WTC11 (cell line): ENCODE results near the gene ENDOV. TPM values are rescaled to one million over a fixed set of nuclear protein-coding genes. Genes with fewer than 3 reads are reported as not detected.
A peak's percentile ranks its signal among the peaks of the same experiment; 100 is the strongest.

Experiments
- FOXK1 ChIP-seq: sonication (generic); formaldehyde crosslinking; IDR thresholded peaks from 2 replicates; pipeline ENCODE4 v1.8.0; 2022; ENCODE audit warnings: mild to moderate bottlenecking, moderate library complexity, missing genetic modification reagents
- FOXP1 ChIP-seq: sonication (generic); formaldehyde crosslinking; IDR thresholded peaks from 2 replicates; pipeline ENCODE4 v1.8.0; 2022; ENCODE audit warnings: missing genetic modification reagents, mild to moderate bottlenecking, moderate library complexity, borderline replicate concordance
- GABPB1 ChIP-seq: sonication (generic); formaldehyde crosslinking; IDR thresholded peaks from 2 replicates; pipeline ENCODE4 v1.8.1; 2023; ENCODE audit warnings: mild to moderate bottlenecking, missing genetic modification reagents
- GTF2I ChIP-seq: fragments of 250-450 bp; sonication (Bioruptor Pico); conservative IDR thresholded peaks from 2 replicates; pipeline ENCODE4 v1.4.0; 2021; ENCODE audit warnings: mild to moderate bottlenecking
- HMGA2 ChIP-seq: fragments of 250-450 bp; sonication (Bioruptor Pico); IDR thresholded peaks from 2 replicates; pipeline ENCODE4 v1.4.0; 2021; ENCODE audit warnings: mild to moderate bottlenecking, moderate library complexity
- JUN ChIP-seq: sonication (generic); formaldehyde crosslinking; IDR thresholded peaks from 2 replicates; pipeline ENCODE4 v1.8.0; 2023; ENCODE audit warnings: mild to moderate bottlenecking, missing genetic modification reagents
- NFE2L1 ChIP-seq: sonication (generic); formaldehyde crosslinking; IDR thresholded peaks from 2 replicates; pipeline ENCODE4 v1.8.1; 2023; ENCODE audit warnings: missing genetic modification reagents
- SMAD4 ChIP-seq: sonication (generic); formaldehyde crosslinking; IDR thresholded peaks from 2 replicates; pipeline ENCODE4 v1.8.0; 2022; ENCODE audit warnings: mild to moderate bottlenecking, missing genetic modification reagents
- SOX15 ChIP-seq: fragments of 250-450 bp; sonication (Bioruptor Pico); IDR thresholded peaks from 2 replicates; pipeline ENCODE4 v1.9.0; 2021; ENCODE audit warnings: mild to moderate bottlenecking
- total RNA-seq: library from RNA; stranded (reverse); gene quantifications from 3 replicates; pipeline ENCODE4 v1.2.3, GENCODE V29; 2021
- TF ChIP-seq, protein P1 (sequence below): sonication (generic); formaldehyde crosslinking; IDR thresholded peaks from 2 replicates; pipeline ENCODE4 v1.8.1; 2022; ENCODE audit warnings: low read depth, missing genetic modification reagents, borderline replicate concordance
- TF ChIP-seq, protein P2 (sequence below): sonication (generic); formaldehyde crosslinking; IDR thresholded peaks from 2 replicates; pipeline ENCODE4 v1.8.0; 2022; ENCODE audit warnings: mild to moderate bottlenecking, missing genetic modification reagents
- TF ChIP-seq, protein P3 (sequence below): fragments of 250-450 bp; sonication (Bioruptor Pico); IDR thresholded peaks from 2 replicates; pipeline ENCODE4 v1.8.0; 2021; ENCODE audit warnings: mild to moderate bottlenecking
- TF ChIP-seq, protein P4 (sequence below): sonication (generic); formaldehyde crosslinking; IDR thresholded peaks from 2 replicates; pipeline ENCODE4 v1.8.1; 2023; ENCODE audit warnings: mild to moderate bottlenecking, missing genetic modification reagents, moderate library complexity
- TF ChIP-seq, protein P5 (sequence below): fragments of 250-450 bp; sonication (Bioruptor Pico); IDR thresholded peaks from 2 replicates; pipeline ENCODE4 v1.9.0; 2021; ENCODE audit warnings: mild to moderate bottlenecking, borderline replicate concordance
- TF ChIP-seq, protein P6 (sequence below): sonication (generic); formaldehyde crosslinking; IDR thresholded peaks from 2 replicates; pipeline ENCODE4 v1.8.0; 2023; ENCODE audit warnings: mild to moderate bottlenecking, missing genetic modification reagents
- TF ChIP-seq, protein P7 (sequence below): sonication (generic); formaldehyde crosslinking; IDR thresholded peaks from 2 replicates; pipeline ENCODE4 v1.8.1; 2022; ENCODE audit warnings: mild to moderate bottlenecking, moderate library complexity, missing genetic modification reagents
- TF ChIP-seq, protein P8 (sequence below): sonication (generic); formaldehyde crosslinking; IDR thresholded peaks from 2 replicates; pipeline ENCODE4 v1.8.0; 2022; ENCODE audit warnings: mild to moderate bottlenecking, missing genetic modification reagents
- TF ChIP-seq, protein P9 (sequence below): sonication (generic); formaldehyde crosslinking; IDR thresholded peaks from 2 replicates; pipeline ENCODE4 v1.8.1; 2022; ENCODE audit warnings: missing genetic modification reagents, borderline replicate concordance

Gene ENDOV
- total RNA-seq, 1 experiment from 2014 or later = 25.2 TPM

DNA sequence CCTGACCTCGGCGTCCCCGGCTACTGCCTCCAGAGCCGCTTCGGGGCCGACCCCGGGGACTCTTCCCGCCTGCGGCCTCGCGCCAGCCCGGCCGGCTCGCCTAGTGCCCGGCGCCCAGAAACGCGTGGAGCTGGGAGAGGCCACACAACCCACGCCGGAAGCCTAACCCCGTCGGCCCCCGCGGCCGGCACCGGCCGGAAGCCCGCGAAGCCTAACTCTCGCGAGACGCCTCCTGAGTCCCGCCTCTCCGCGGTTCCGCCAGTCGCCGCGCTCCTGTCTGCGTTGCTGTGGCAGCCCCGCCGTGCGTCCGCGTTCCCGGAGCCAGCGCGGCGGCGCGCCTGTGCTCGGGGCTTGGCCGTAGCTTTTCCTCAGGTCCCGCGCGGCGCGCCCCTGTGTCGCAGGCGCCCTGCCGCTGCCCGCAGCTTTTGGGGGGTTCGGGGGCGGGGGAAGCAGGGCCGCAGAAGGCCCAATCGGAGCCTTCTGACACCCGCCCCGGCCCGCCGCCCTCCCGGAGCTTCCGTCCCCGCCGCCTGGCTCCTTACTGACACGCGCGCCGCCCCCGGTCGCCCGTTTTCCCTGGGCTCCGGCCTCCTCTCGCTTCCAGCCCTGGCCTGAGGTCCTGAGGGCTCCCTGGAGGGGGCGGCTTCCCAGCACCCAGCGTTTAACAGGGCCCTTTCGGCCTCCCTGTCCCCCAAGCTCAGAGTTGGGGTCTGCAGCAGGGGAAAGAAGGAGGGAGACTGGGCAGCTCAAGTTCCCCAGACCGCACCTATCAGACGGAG lies 39.8 kb downstream of the ENDOV start (continued):
- TF ChIP-seq FOXP1 (CRISPR knock-in tag) (no peak; the same call in 1 of the 2 replicates), JUN (CRISPR knock-in tag) (no peak; the same call in none of the 2 replicates), NFE2L1 (CRISPR knock-in tag) (0 out of 2 replicates have a peak, but pooled peaks have one; percentile 66), GABPB1 (CRISPR knock-in tag) (peak; percentile 80), GTF2I (CRISPR knock-in tag) (0 out of 2 replicates have a peak, but pooled peaks have one; percentile 3), SOX15 (CRISPR knock-in tag) (no peak), SMAD4 (CRISPR knock-in tag) (no peak), HMGA2 (no peak), FOXK1 (CRISPR knock-in tag) (peak; percentile 35; the same call in 1 of the 2 replicates)
- TF ChIP-seq, protein P1, sequence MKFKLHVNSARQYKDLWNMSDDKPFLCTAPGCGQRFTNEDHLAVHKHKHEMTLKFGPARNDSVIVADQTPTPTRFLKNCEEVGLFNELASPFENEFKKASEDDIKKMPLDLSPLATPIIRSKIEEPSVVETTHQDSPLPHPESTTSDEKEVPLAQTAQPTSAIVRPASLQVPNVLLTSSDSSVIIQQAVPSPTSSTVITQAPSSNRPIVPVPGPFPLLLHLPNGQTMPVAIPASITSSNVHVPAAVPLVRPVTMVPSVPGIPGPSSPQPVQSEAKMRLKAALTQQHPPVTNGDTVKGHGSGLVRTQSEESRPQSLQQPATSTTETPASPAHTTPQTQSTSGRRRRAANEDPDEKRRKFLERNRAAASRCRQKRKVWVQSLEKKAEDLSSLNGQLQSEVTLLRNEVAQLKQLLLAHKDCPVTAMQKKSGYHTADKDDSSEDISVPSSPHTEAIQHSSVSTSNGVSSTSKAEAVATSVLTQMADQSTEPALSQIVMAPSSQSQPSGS = no peak
- TF ChIP-seq, protein P2, sequence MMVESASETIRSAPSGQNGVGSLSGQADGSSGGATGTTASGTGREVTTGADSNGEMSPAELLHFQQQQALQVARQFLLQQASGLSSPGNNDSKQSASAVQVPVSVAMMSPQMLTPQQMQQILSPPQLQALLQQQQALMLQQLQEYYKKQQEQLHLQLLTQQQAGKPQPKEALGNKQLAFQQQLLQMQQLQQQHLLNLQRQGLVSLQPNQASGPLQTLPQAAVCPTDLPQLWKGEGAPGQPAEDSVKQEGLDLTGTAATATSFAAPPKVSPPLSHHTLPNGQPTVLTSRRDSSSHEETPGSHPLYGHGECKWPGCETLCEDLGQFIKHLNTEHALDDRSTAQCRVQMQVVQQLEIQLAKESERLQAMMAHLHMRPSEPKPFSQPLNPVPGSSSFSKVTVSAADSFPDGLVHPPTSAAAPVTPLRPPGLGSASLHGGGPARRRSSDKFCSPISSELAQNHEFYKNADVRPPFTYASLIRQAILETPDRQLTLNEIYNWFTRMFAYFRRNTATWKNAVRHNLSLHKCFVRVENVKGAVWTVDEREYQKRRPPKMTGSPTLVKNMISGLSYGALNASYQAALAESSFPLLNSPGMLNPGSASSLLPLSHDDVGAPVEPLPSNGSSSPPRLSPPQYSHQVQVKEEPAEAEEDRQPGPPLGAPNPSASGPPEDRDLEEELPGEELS (CRISPR knock-in tag) = peak; percentile 86
- TF ChIP-seq, protein P3, sequence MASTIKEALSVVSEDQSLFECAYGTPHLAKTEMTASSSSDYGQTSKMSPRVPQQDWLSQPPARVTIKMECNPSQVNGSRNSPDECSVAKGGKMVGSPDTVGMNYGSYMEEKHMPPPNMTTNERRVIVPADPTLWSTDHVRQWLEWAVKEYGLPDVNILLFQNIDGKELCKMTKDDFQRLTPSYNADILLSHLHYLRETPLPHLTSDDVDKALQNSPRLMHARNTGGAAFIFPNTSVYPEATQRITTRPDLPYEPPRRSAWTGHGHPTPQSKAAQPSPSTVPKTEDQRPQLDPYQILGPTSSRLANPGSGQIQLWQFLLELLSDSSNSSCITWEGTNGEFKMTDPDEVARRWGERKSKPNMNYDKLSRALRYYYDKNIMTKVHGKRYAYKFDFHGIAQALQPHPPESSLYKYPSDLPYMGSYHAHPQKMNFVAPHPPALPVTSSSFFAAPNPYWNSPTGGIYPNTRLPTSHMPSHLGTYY (CRISPR knock-in tag) = 0 out of 2 replicates have a peak, but pooled peaks have one; percentile 36
- TF ChIP-seq, protein P4, sequence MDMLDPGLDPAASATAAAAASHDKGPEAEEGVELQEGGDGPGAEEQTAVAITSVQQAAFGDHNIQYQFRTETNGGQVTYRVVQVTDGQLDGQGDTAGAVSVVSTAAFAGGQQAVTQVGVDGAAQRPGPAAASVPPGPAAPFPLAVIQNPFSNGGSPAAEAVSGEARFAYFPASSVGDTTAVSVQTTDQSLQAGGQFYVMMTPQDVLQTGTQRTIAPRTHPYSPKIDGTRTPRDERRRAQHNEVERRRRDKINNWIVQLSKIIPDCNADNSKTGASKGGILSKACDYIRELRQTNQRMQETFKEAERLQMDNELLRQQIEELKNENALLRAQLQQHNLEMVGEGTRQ (CRISPR knock-in tag) = peak; percentile 20; the same call in 1 of the 2 replicates
- TF ChIP-seq, protein P5, sequence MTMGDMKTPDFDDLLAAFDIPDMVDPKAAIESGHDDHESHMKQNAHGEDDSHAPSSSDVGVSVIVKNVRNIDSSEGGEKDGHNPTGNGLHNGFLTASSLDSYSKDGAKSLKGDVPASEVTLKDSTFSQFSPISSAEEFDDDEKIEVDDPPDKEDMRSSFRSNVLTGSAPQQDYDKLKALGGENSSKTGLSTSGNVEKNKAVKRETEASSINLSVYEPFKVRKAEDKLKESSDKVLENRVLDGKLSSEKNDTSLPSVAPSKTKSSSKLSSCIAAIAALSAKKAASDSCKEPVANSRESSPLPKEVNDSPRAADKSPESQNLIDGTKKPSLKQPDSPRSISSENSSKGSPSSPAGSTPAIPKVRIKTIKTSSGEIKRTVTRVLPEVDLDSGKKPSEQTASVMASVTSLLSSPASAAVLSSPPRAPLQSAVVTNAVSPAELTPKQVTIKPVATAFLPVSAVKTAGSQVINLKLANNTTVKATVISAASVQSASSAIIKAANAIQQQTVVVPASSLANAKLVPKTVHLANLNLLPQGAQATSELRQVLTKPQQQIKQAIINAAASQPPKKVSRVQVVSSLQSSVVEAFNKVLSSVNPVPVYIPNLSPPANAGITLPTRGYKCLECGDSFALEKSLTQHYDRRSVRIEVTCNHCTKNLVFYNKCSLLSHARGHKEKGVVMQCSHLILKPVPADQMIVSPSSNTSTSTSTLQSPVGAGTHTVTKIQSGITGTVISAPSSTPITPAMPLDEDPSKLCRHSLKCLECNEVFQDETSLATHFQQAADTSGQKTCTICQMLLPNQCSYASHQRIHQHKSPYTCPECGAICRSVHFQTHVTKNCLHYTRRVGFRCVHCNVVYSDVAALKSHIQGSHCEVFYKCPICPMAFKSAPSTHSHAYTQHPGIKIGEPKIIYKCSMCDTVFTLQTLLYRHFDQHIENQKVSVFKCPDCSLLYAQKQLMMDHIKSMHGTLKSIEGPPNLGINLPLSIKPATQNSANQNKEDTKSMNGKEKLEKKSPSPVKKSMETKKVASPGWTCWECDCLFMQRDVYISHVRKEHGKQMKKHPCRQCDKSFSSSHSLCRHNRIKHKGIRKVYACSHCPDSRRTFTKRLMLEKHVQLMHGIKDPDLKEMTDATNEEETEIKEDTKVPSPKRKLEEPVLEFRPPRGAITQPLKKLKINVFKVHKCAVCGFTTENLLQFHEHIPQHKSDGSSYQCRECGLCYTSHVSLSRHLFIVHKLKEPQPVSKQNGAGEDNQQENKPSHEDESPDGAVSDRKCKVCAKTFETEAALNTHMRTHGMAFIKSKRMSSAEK = peak; percentile 76; the same call in 1 of the 2 replicates
- TF ChIP-seq, protein P6, sequence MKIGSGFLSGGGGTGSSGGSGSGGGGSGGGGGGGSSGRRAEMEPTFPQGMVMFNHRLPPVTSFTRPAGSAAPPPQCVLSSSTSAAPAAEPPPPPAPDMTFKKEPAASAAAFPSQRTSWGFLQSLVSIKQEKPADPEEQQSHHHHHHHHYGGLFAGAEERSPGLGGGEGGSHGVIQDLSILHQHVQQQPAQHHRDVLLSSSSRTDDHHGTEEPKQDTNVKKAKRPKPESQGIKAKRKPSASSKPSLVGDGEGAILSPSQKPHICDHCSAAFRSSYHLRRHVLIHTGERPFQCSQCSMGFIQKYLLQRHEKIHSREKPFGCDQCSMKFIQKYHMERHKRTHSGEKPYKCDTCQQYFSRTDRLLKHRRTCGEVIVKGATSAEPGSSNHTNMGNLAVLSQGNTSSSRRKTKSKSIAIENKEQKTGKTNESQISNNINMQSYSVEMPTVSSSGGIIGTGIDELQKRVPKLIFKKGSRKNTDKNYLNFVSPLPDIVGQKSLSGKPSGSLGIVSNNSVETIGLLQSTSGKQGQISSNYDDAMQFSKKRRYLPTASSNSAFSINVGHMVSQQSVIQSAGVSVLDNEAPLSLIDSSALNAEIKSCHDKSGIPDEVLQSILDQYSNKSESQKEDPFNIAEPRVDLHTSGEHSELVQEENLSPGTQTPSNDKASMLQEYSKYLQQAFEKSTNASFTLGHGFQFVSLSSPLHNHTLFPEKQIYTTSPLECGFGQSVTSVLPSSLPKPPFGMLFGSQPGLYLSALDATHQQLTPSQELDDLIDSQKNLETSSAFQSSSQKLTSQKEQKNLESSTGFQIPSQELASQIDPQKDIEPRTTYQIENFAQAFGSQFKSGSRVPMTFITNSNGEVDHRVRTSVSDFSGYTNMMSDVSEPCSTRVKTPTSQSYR (CRISPR knock-in tag) = no peak
- TF ChIP-seq, protein P7, sequence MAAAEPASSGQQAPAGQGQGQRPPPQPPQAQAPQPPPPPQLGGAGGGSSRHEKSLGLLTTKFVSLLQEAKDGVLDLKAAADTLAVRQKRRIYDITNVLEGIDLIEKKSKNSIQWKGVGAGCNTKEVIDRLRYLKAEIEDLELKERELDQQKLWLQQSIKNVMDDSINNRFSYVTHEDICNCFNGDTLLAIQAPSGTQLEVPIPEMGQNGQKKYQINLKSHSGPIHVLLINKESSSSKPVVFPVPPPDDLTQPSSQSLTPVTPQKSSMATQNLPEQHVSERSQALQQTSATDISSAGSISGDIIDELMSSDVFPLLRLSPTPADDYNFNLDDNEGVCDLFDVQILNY (CRISPR knock-in tag) = peak; percentile 96
- TF ChIP-seq, protein P8, sequence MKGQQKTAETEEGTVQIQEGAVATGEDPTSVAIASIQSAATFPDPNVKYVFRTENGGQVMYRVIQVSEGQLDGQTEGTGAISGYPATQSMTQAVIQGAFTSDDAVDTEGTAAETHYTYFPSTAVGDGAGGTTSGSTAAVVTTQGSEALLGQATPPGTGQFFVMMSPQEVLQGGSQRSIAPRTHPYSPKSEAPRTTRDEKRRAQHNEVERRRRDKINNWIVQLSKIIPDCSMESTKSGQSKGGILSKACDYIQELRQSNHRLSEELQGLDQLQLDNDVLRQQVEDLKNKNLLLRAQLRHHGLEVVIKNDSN (CRISPR knock-in tag) = peak; percentile 58; the same call in 1 of the 2 replicates
- TF ChIP-seq, protein P9, sequence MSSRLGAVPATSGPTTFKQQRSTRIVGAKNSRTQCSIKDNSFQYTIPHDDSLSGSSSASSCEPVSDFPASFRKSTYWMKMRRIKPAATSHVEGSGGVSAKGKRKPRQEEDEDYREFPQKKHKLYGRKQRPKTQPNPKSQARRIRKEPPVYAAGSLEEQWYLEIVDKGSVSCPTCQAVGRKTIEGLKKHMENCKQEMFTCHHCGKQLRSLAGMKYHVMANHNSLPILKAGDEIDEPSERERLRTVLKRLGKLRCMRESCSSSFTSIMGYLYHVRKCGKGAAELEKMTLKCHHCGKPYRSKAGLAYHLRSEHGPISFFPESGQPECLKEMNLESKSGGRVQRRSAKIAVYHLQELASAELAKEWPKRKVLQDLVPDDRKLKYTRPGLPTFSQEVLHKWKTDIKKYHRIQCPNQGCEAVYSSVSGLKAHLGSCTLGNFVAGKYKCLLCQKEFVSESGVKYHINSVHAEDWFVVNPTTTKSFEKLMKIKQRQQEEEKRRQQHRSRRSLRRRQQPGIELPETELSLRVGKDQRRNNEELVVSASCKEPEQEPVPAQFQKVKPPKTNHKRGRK = no peak
